Adrenal gland (tissue), 12 donors: ENCODE data around the gene PTPDC1. TPM values are rescaled to one million over a fixed set of nuclear protein-coding genes. Genes with fewer than 3 reads are reported as not detected.

ENCODE experiments used
- DNase-seq, 7 donors: peaks; one replicate each; pipeline ENCODE4 v3.0.0-alpha.2; 2019 to 2020
- H3K27ac ChIP-seq, 5 donors: fragments of 200-600 bp; sonication (generic) in 4 of 5; 1 replicate in 3 of 5; 2 replicates in 2 of 5; pipeline versions ENCODE4 v1.5.1 to v1.8.0; 2016 to 2020; ENCODE audit warnings: mild to moderate bottlenecking in 1 of 5
- H3K27me3 ChIP-seq: fragments of 200-600 bp; 2 replicates; pipeline ENCODE4 v1.8.0; 2021
- H3K36me3 ChIP-seq, 2 donors: fragments of 200-600 bp; replicated peaks in 1 of 2; 1 replicate in 1 of 2; 2 replicates in 1 of 2; pipeline versions ENCODE4 v1.5.1 to v1.8.0; 2018 to 2022
- H3K4me1 ChIP-seq, 2 donors: fragments of 200-600 bp; replicated peaks in 1 of 2; 1 replicate in 1 of 2; 2 replicates in 1 of 2; pipeline versions ENCODE4 v1.5.1 to v1.8.0; 2018 to 2021
- H3K4me3 ChIP-seq, 4 donors: fragments of 200-600 bp; sonication (generic) in 3 of 4; one replicate each; pipeline ENCODE4 v1.5.1; 2016 to 2018
- H3K9me3 ChIP-seq, 3 donors: fragments of 200-600 bp; sonication (generic) in 1 of 3; replicated peaks in 1 of 3; 1 replicate in 2 of 3; 2 replicates in 1 of 3; pipeline versions ENCODE4 v1.5.1 to v1.8.0; 2016 to 2021
- CTCF ChIP-seq, 6 experiments: fragments of 450-650 bp in 4 of 6; fragments of 200-600 bp in 2 of 6; sonication (generic) in 1 of 6; IDR thresholded peaks; 1 replicate in 5 of 6; 2 replicates in 1 of 6; pipeline versions ENCODE4 v1.5.1 to v1.8.0; 2016 to 2021; ENCODE audit warnings: antibody characterized with exemption in 6 of 6, mild to moderate bottlenecking in 2 of 6, moderate library complexity in 1 of 6
- POLR2A ChIP-seq, 2 donors: fragments of 450-650 bp; IDR thresholded peaks; one replicate each; pipeline ENCODE4 v1.6.1; 2017; ENCODE audit warnings: antibody characterized with exemption in 2 of 2, mild to moderate bottlenecking in 2 of 2, moderate library complexity in 1 of 2
- WGBS, 4 donors: extraction: QIAGEN DNeasy Blood & Tissue Kit in 2 of 4; methylation state at CpG; one replicate each; pipeline versions ENCODE4 v1.1.5 to v1.1.7; 2013 to 2017; 5-methylcytosine and 5-hydroxymethylcytosine counted together
- intact Hi-C, 2 donors: fragments of 100-400 bp; cut with DNase I; formaldehyde crosslinking; loops; one replicate each; pipeline versions ENCODE4 v1.14.1 to v1.15.0; 2022 to 2023
- polyA plus RNA-seq, 3 donors: library from polyadenylated mRNA; stranded (reverse); fragments of 200-250 nt in 2 of 3; fragments of 350-450 nt in 1 of 3; fragmentation: Illumina TruSeq in 1 of 3; extraction: RNeasy Lipid Tissue Mini Kit (QIAGEN cat#74804) in 1 of 3; gene quantifications; one replicate each; pipeline ENCODE4 v1.2.3, GENCODE V29; 2013 to 2014
- total RNA-seq, 9 donors: library from RNA; depleted of rRNA in 4 of 9; stranded (reverse); fragments of >200 nt in 4 of 9; fragments of 120-200 nt in 1 of 9; fragmentation: NEBNext Ultra II Directional in 1 of 9; extraction: Animal tissue kit (Norgen Biotek cat#: 25700) in 1 of 9; gene quantifications; one replicate each; pipeline versions ENCODE4 v1.1.0 to v1.2.4, GENCODE V29; 2013 to 2023
- donor health status: healthy with polysubstance abuse.
- donor health status: Bipolar disorder and iron deficiency.
- donor health status: DM: yes; HTN: yes; CAD: no.
- donor health status: DM: no; HTN: no; CAD: no.
- donor health status: DM: no; HTN: no; CAD: no.
- donor health status: DM: yes; HTN: yes; CAD: no.

Gene PTPDC1
- total and polyA plus RNA-seq, 12 donors: 5.1 to 19.4 (median 9.4) TPM

- TF ChIP-seq CTCF (IDR thresholded peaks at IDR 0.05) (no peak), POLR2A (IDR thresholded peaks at IDR 0.05) (no peak)
- Histone ChIP-seq H3K4me3 (no peak overlapping the region), H3K36me3 (no peaks in the 10 kb centered on the region), H3K9me3 (no peaks in the 10 kb centered on the region), H3K4me1 (peaks cover 5 to 8% of the 10 kb centered on the region in 2 donors), H3K27me3 (no peaks in the 10 kb centered on the region), H3K27ac (no peak overlapping the region)
- DNase-seq: no peak
- 93 to 97% (median 96%) methylated on average over 3 of the region's 3 CpGs for WGBS, 4 donors
- intact Hi-C loops: no loop called here
These were observed 22.4 kb upstream of the PTPDC1 start for GRCh38 chr9:94061864-94062263.

GRCh38 chr9:94065535-94065961, 18.7 kb upstream of the PTPDC1 start:
- H3K27ac ChIP-seq: peak overlapping the region in 3 of 5 donors; percentile 37 to 64 (median 58)
- 12 to 37% (median 25%) methylated on average over 2 of the region's 2 CpGs for WGBS, 4 donors

DNA sequence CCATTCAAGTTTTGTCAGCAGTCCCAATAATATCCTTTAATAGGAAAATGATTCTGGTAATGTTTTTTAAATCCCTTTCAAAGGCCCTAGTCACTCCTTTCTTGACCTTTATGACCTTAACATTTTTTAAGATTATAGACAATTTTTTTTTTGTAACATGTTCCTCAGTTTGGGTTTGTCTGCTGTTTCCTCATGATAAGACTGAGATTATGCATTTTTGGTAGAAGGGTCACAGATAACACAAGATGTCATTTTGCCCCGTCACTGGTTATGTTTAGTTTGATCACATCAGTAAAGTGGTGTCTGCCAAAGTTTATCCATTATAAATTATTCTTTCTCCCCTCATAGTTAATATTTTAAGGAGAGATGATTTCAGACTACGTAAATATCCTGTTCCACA, 16.0 kb upstream of the PTPDC1 start:
- Histone ChIP-seq H3K36me3 (no peaks in the 10 kb centered on the region), H3K4me1 (peaks cover 6 to 9% of the 10 kb centered on the region in 2 donors), H3K4me3 (no peak overlapping the region), H3K27me3 (no peaks in the 10 kb centered on the region), H3K27ac (no peak overlapping the region), H3K9me3 (peaks cover 0 to 5% (median 0%) of the 10 kb centered on the region in 3 donors)
- intact Hi-C loops: loop anchor here in 1 of 2 donors (5.0 kb wide), 1 partner anchor 144 kb away; no protein-coding TSS in a partner anchor
- no peak for TF ChIP-seq CTCF (IDR thresholded peaks at IDR 0.05)
- no peak for TF ChIP-seq POLR2A (IDR thresholded peaks at IDR 0.05)
- no peak for DNase-seq
- 78 to 83% (median 81%) methylated on average over 2 of the region's 2 CpGs for WGBS, 4 donors

More at GRCh38 chr9:94065535-94065961, 18.7 kb upstream of the PTPDC1 start:
- Histone ChIP-seq H3K27me3 (no peaks in the 10 kb centered on the region), H3K9me3 (no peaks in the 10 kb centered on the region), H3K4me3 (no peak overlapping the region), H3K36me3 (no peaks in the 10 kb centered on the region), H3K4me1 (peaks cover 5 to 7% of the 10 kb centered on the region in 2 donors)
- intact Hi-C loops: loop anchor here (2.0 to 5.0 kb wide), 2 partner anchors 147 kb away; no protein-coding TSS in a partner anchor
- TF ChIP-seq CTCF (IDR thresholded peaks at IDR 0.05): peak; percentile 68 to 87 (median 79)
- no peak for TF ChIP-seq POLR2A (IDR thresholded peaks at IDR 0.05)
- peak; percentile 67 to 91 (median 78) for DNase-seq

DNA sequence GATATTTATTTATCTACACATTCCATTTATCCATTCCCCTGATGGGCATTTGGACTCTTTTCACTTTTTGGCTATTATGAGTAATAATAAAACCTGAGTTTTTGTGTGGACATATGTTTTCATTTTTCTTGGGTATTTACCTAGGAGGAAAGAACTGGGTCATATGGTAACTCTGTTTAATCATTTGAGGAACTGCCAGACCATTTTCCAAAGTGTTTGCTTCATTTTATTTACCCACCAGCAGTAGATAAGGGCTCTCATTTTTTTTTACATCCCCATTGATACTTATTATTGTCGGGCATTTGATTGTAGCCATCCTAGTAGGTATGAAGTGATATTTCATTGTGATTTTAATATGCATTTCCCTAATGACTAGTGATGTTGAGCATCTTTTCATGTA, 7.7 kb upstream of the PTPDC1 start:
- H3K4me1 ChIP-seq: peaks cover 5 to 6% of the 10 kb centered on the region in 2 donors
- H3K36me3 ChIP-seq: no peaks in the 10 kb centered on the region
- H3K27ac ChIP-seq: no peak overlapping the region
- no peak for DNase-seq
- WGBS, 4 donors: 96 to 100% (median 98%) methylated on average over 1 of the region's 1 CpG
- intact Hi-C loops: no loop called here
- H3K9me3 ChIP-seq: peaks cover 0 to 5% (median 0%) of the 10 kb centered on the region in 3 donors
- H3K27me3 ChIP-seq: no peaks in the 10 kb centered on the region
- no peak overlapping the region for H3K4me3 ChIP-seq
- no peak for TF ChIP-seq CTCF (IDR thresholded peaks at IDR 0.05)
- TF ChIP-seq POLR2A (IDR thresholded peaks at IDR 0.05): no peak
